Suprapubic skin (tissue), 4 donors: ENCODE measurements around the gene IQGAP2.

ENCODE experiments used
- CTCF ChIP-seq, 2 donors: fragments of 200-600 bp in 1 of 2; fragments of 450-650 bp in 1 of 2; sonication (generic) in 1 of 2; IDR thresholded peaks; one replicate each; pipeline ENCODE4 v1.5.1; 2016 to 2019; ENCODE audit warnings: antibody characterized with exemption in 2 of 2, mild to moderate bottlenecking in 1 of 2, moderate library complexity in 1 of 2
- POLR2A ChIP-seq, 2 donors: fragments of 450-650 bp; IDR thresholded peaks; one replicate each; pipeline ENCODE4 v1.6.1; 2017; ENCODE audit warnings: antibody characterized with exemption in 2 of 2, mild to moderate bottlenecking in 2 of 2, moderate library complexity in 2 of 2
- POLR2AphosphoS5 ChIP-seq, 3 donors: sonication (generic); formaldehyde crosslinking; IDR thresholded peaks; one replicate each; pipeline ENCODE4 v1.6.1; 2017; ENCODE audit warnings: antibody characterized with exemption in 3 of 3

GRCh38 chr5:76626738-76627137 lies 223.7 kb downstream of the IQGAP2 start:
- TF ChIP-seq POLR2AphosphoS5 (IDR thresholded peaks at IDR 0.05) (no peak), CTCF (IDR thresholded peaks at IDR 0.05) (no peak), POLR2A (IDR thresholded peaks at IDR 0.05) (no peak)
